Measurements from ENCODE around the gene USP15. TPM values are rescaled to one million over a fixed set of nuclear protein-coding genes. Genes with fewer than 3 reads are reported as not detected.

The USP15 gene
- total RNA-seq, 2 donors from 2014 or later: 27.9 to 29.1 TPM

DNA sequence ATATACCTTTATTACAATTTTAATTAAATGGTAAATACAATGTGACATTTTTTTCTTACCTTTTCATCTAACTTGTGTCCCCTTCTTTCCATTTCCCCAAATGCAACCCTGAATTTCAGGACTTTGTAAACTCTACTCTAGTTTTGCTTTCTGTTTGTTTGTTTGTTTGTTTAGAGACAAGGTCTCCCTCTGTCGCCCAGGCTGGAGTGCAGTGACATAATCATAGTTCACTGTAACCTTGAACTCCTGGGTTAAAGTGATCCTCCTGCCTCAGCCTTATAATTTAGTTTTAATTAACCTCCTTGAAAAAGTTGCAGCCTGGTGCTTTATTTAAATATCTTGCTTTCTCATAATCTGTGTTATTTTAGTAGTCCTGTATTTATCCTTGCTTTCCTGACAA, 147.4 kb downstream of the USP15 start:
- 80% methylated on average over 1 of the region's 1 CpG; no CpG with 5 or more reads in 1 of the 2 experiments for WGBS, 2 experiments (ENCODE audit: insufficient coverage in 1 of 2, insufficient read length in 1 of 2)
- Mint-ChIP-seq H3K9me3 (no peaks in the 10 kb centered on the region), H3K27ac (no peak overlapping the region), H3K4me3 (no peak overlapping the region), H3K27me3 (ENCODE audit: insufficient read depth) (no peaks in the 10 kb centered on the region), H3K4me1 (no peaks in the 10 kb centered on the region), H3K36me3 (ENCODE audit: low read depth) (no peaks in the 10 kb centered on the region)
- Histone ChIP-seq H3K9ac (ENCODE audit: extremely low read depth, low read length, poor library complexity, severe bottlenecking) (no peak overlapping the region), H3K27me3 (ENCODE audit: control insufficient read depth, insufficient read depth, low read length, poor library complexity, severe bottlenecking) (no peaks in the 10 kb centered on the region), H3K27ac (ENCODE audit: low read depth, low read length) (no peak overlapping the region), H3K36me3 (ENCODE audit: control insufficient read depth, insufficient read depth, low read length) (peaks cover 10% of the 10 kb centered on the region), H3K4me1 (ENCODE audit: control insufficient read depth, insufficient read depth, low read length) (no peaks in the 10 kb centered on the region), H3K4me3 (ENCODE audit: low read length) (no peak overlapping the region), H3K9me3 (ENCODE audit: control insufficient read depth, low read length) (no peaks in the 10 kb centered on the region)
- TF ChIP-seq, protein P1, sequence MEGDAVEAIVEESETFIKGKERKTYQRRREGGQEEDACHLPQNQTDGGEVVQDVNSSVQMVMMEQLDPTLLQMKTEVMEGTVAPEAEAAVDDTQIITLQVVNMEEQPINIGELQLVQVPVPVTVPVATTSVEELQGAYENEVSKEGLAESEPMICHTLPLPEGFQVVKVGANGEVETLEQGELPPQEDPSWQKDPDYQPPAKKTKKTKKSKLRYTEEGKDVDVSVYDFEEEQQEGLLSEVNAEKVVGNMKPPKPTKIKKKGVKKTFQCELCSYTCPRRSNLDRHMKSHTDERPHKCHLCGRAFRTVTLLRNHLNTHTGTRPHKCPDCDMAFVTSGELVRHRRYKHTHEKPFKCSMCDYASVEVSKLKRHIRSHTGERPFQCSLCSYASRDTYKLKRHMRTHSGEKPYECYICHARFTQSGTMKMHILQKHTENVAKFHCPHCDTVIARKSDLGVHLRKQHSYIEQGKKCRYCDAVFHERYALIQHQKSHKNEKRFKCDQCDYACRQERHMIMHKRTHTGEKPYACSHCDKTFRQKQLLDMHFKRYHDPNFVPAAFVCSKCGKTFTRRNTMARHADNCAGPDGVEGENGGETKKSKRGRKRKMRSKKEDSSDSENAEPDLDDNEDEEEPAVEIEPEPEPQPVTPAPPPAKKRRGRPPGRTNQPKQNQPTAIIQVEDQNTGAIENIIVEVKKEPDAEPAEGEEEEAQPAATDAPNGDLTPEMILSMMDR (conservative IDR thresholded peaks at IDR 0.05): no peak
- DNase-seq: no peak

DNA sequence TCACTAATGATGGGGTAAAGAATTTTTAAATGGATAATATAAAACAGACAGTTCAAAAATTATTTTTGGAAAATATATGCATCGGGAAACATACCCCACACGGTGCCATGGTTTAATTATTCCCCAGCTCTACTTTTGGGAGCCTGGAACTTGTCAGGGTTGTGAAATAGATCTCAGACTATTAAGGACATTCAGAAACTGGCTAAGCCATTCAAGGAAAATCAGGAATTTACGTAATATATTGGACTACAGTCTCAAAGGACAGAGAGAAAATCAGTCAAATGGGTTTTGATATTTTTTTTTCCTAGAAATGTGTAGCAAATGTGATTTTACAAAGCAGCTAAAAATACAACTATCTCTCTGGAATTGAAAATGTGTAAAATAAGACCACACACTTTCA, 148.9 kb downstream of the USP15 start:
- H3K27ac Mint-ChIP-seq: no peak overlapping the region
- no peak overlapping the region for H3K4me3 ChIP-seq (ENCODE audit: low read length)
- H3K36me3 Mint-ChIP-seq (ENCODE audit: low read depth): no peaks in the 10 kb centered on the region
- DNase-seq: no peak
- peaks cover 2% of the 10 kb centered on the region for H3K36me3 ChIP-seq (ENCODE audit: control insufficient read depth, insufficient read depth, low read length)
- TF ChIP-seq, protein P1 (conservative IDR thresholded peaks at IDR 0.05): no peak
- no peaks in the 10 kb centered on the region for H3K4me1 Mint-ChIP-seq
- no peak overlapping the region for H3K4me3 Mint-ChIP-seq
- H3K27ac ChIP-seq (ENCODE audit: low read depth, low read length): no peak overlapping the region
- no peaks in the 10 kb centered on the region for H3K27me3 Mint-ChIP-seq (ENCODE audit: insufficient read depth)
- no peaks in the 10 kb centered on the region for H3K9me3 Mint-ChIP-seq
- no peaks in the 10 kb centered on the region for H3K9me3 ChIP-seq (ENCODE audit: control insufficient read depth, low read length)
- WGBS, 2 experiments (ENCODE audit: insufficient coverage in 1 of 2, insufficient read length in 1 of 2): 92 to 98% methylated on average over 2 to 3 of the region's 3 CpGs
- no peak overlapping the region for H3K9ac ChIP-seq (ENCODE audit: extremely low read depth, low read length, poor library complexity, severe bottlenecking)
- no peaks in the 10 kb centered on the region for H3K27me3 ChIP-seq (ENCODE audit: control insufficient read depth, insufficient read depth, low read length, poor library complexity, severe bottlenecking)
- no peaks in the 10 kb centered on the region for H3K4me1 ChIP-seq (ENCODE audit: control insufficient read depth, insufficient read depth, low read length)

DNA sequence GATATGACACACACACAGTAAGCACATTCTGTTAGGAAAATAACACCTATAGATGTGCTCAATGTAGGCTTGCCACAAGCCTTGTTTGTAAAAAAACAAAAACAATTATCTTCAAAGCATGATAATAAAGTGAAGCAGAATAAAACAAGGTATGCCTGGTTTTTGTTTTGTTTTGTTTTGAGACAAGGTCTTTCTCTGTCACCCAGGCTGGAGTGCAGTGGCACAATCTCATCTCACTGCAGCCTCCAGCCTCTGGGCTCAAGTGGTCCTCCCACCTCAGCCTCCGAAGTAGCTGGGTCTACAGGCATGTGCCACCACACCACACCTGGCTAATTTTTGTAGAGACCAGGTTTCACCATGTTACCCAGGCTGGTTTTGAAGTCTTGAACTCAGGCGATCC, 154.0 kb downstream of the USP15 start:
- 87 to 100% methylated on average over 2 of the region's 2 CpGs for WGBS, 2 experiments (ENCODE audit: insufficient coverage in 1 of 2, insufficient read length in 1 of 2)
- TF ChIP-seq, protein P1 (conservative IDR thresholded peaks at IDR 0.05): no peak
- Mint-ChIP-seq H3K27ac (no peak overlapping the region), H3K4me1 (no peaks in the 10 kb centered on the region), H3K36me3 (ENCODE audit: low read depth) (no peaks in the 10 kb centered on the region), H3K27me3 (ENCODE audit: insufficient read depth) (no peaks in the 10 kb centered on the region), H3K4me3 (no peak overlapping the region), H3K9me3 (no peaks in the 10 kb centered on the region)
- Histone ChIP-seq H3K9me3 (ENCODE audit: control insufficient read depth, low read length) (no peaks in the 10 kb centered on the region), H3K4me1 (ENCODE audit: control insufficient read depth, insufficient read depth, low read length) (no peaks in the 10 kb centered on the region), H3K27me3 (ENCODE audit: control insufficient read depth, insufficient read depth, low read length, poor library complexity, severe bottlenecking) (no peaks in the 10 kb centered on the region), H3K27ac (ENCODE audit: low read depth, low read length) (no peak overlapping the region), H3K4me3 (ENCODE audit: low read length) (no peak overlapping the region), H3K36me3 (ENCODE audit: control insufficient read depth, insufficient read depth, low read length) (no peaks in the 10 kb centered on the region), H3K9ac (ENCODE audit: extremely low read depth, low read length, poor library complexity, severe bottlenecking) (no peak overlapping the region)
- DNase-seq: no peak

All from endodermal cell (in vitro differentiated cells).